ENCODE measurements around the gene KRT2. TPM values are rescaled to one million over a fixed set of nuclear protein-coding genes. Genes with fewer than 3 reads are reported as not detected.

KRT2 gene
- under 1 TPM in 3 of 7 donors, not detected in 4; 0.13 to 0.52 (median 0.26) TPM for total RNA-seq
- polyA plus RNA-seq, result under 1 TPM; 0.07 to 0.45 (median 0.42) TPM
- long read RNA-seq, donor 1, result 0 reads
- long read RNA-seq, donor 2, result 0 reads

GRCh38 chr12:52651726-52652261, at the start of gene KRT2:
Gene KRT2 (minus strand): TSS chr12:52652211. CDS start chr12:52652142, 69 bp downstream.
- no peak within 1 kb of the TSS for H3K4me3 ChIP-seq
- TF ChIP-seq POLR2A (IDR thresholded peaks at IDR 0.05) (no peak), POLR2AphosphoS5 (IDR thresholded peaks at IDR 0.05) (no peak), CTCF (IDR thresholded peaks at IDR 0.05 in 8 of 11, conservative IDR thresholded peaks at IDR 0.05 in 3 of 11) (no peak)
- peak within 1 kb of the TSS in 4 of 8 donors; percentile 23 to 46 (median 32) for H3K27ac ChIP-seq
- no peaks in the 10 kb centered on the region for H3K36me3 ChIP-seq
- H3K9me3 ChIP-seq, result peaks cover 0 to 8% (median 0%) of the 10 kb centered on the region in 8 donors
- intact Hi-C loops (cut with DNase I; ENCODE audit: low total_unique reads), result no loop called here
- DNase-seq, result peak; percentile 54
- no peaks in the 10 kb centered on the region for H3K4me1 ChIP-seq
- peaks cover 0 to 5% (median 0%) of the 10 kb centered on the region in 7 donors for H3K27me3 ChIP-seq (replicated peaks in 1 of 7)
- WGBS, 5 donors, result 91 to 97% (median 93%) methylated on average over 16 of the region's 16 CpGs

- Histone ChIP-seq H3K4me3 (no peak overlapping the region), H3K36me3 (no peaks in the 10 kb centered on the region), H3K27ac (no peak overlapping the region), H3K27me3 (replicated peaks in 1 of 7) (peaks cover 0 to 28% (median 0%) of the 10 kb centered on the region in 7 donors), H3K4me1 (no peaks in the 10 kb centered on the region), H3K9me3 (no peaks in the 10 kb centered on the region)
- no peak for TF ChIP-seq POLR2A (IDR thresholded peaks at IDR 0.05)
- TF ChIP-seq POLR2AphosphoS5 (IDR thresholded peaks at IDR 0.05), result no peak
- TF ChIP-seq CTCF (IDR thresholded peaks at IDR 0.05 in 8 of 11, conservative IDR thresholded peaks at IDR 0.05 in 3 of 11), result no peak
- DNase-seq, result no peak
- WGBS, 5 donors, result 78 to 84% (median 83%) methylated on average over 12 of the region's 12 CpGs
- intact Hi-C loops (cut with DNase I; ENCODE audit: low total_unique reads), result no loop called here
These were observed 49.3 kb upstream of the KRT2 start for GRCh38 chr12:52701281-52701680.

GRCh38 chr12:52699960-52700359, 47.9 kb upstream of the KRT2 start:
- H3K9me3 ChIP-seq, result no peaks in the 10 kb centered on the region
- H3K4me1 ChIP-seq, result no peaks in the 10 kb centered on the region
- H3K4me3 ChIP-seq, result no peak overlapping the region
- H3K27ac ChIP-seq, result no peak overlapping the region
- no peaks in the 10 kb centered on the region for H3K36me3 ChIP-seq
- H3K27me3 ChIP-seq (replicated peaks in 1 of 7), result peaks cover 0 to 28% (median 0%) of the 10 kb centered on the region in 7 donors
- no peak for TF ChIP-seq POLR2AphosphoS5 (IDR thresholded peaks at IDR 0.05)
- TF ChIP-seq CTCF (IDR thresholded peaks at IDR 0.05 in 8 of 11, conservative IDR thresholded peaks at IDR 0.05 in 3 of 11), result no peak
- no peak for TF ChIP-seq POLR2A (IDR thresholded peaks at IDR 0.05)
- DNase-seq, result no peak
- 46 to 77% (median 66%) methylated on average over 2 of the region's 2 CpGs for WGBS, 5 donors
- intact Hi-C loops (cut with DNase I; ENCODE audit: low total_unique reads), result no loop called here

- no peak overlapping the region for H3K27ac ChIP-seq
- intact Hi-C loops (cut with DNase I; ENCODE audit: low total_unique reads), result no loop called here
- H3K4me1 ChIP-seq, result no peaks in the 10 kb centered on the region
- TF ChIP-seq CTCF (IDR thresholded peaks at IDR 0.05 in 8 of 11, conservative IDR thresholded peaks at IDR 0.05 in 3 of 11), result no peak
- no peak for TF ChIP-seq POLR2A (IDR thresholded peaks at IDR 0.05)
- no peak for TF ChIP-seq POLR2AphosphoS5 (IDR thresholded peaks at IDR 0.05)
- peaks cover 0 to 34% (median 0%) of the 10 kb centered on the region in 7 donors for H3K27me3 ChIP-seq (replicated peaks in 1 of 7)
- WGBS, 5 donors, result 73 to 100% (median 87%) methylated on average over 2 of the region's 2 CpGs
- no peaks in the 10 kb centered on the region for H3K36me3 ChIP-seq
- no peaks in the 10 kb centered on the region for H3K9me3 ChIP-seq
- no peak overlapping the region for H3K4me3 ChIP-seq
- DNase-seq, result no peak
These were observed 47.4 kb upstream of the KRT2 start for GRCh38 chr12:52699373-52699772.

All from spleen (tissue), 13 donors.